ENCODE measurements around the gene GSC2. TPM values are rescaled to one million over a fixed set of nuclear protein-coding genes. Genes with fewer than 3 reads are reported as not detected.

Gene GSC2
- total and polyA plus RNA-seq, 2 of the 8 experiments (the other 6 are each of a cell fraction or from before 2014, with no cell fraction given): 0.17 to 0.48 TPM

GRCh38 chr22:19179497-19180048 is 29.5 kb upstream of the GSC2 start:
- Histone ChIP-seq H3K23me2 (ENCODE audit: low read depth, low read length) (peaks cover 7% of the 10 kb centered on the region; the same call in 1 of the 2 replicates), H2BK12ac (ENCODE audit: low read depth, low read length) (no peak overlapping the region), H2AK5ac (ENCODE audit: low read depth, low read length) (no peak overlapping the region), H3K4me1 (replicated peaks in 1 of 4; ENCODE audit: control insufficient read depth in 3 of 4, insufficient read depth in 4 of 4, low read length in 3 of 4) (peaks cover 0 to 28% (median 17%) of the 10 kb centered on the region in 4 experiments; a peak in 6 of 7 replicates), H2BK120ac (replicated peaks; ENCODE audit: low read depth, low read length) (no peak overlapping the region), H3K9ac (replicated peaks in 1 of 4; ENCODE audit: extremely low read depth in 1 of 4, low read depth in 3 of 4, low read length in 3 of 4) (no peak overlapping the region), H2AFZ (ENCODE audit: low read length) (no peak overlapping the region), H3K4ac (replicated peaks; ENCODE audit: insufficient read length, low read depth, low read length) (peak overlapping the region; percentile 44), H3K4me3 (ENCODE audit: extremely low read depth in 1 of 4, insufficient read depth in 2 of 4, low read depth in 3 of 4, low read length in 4 of 4) (peak overlapping the region; percentile 62 to 93 (median 73); a peak in 7 of 8 replicates), H3K79me1 (ENCODE audit: low read depth, low read length) (0 out of 2 replicates have a peak, but pooled peaks cover 3% of the 10 kb centered on the region), H4K20me1 (replicated peaks in 1 of 2; ENCODE audit: control insufficient read depth in 1 of 2, insufficient read depth in 2 of 2, low read length in 2 of 2) (peaks cover 2 to 17% of the 10 kb centered on the region in 2 experiments), H3K79me2 (ENCODE audit: control insufficient read depth in 1 of 2, insufficient read depth in 2 of 2, low read length in 2 of 2) (peaks cover 0 to 6% of the 10 kb centered on the region in 2 experiments; a peak in 1 of 4 replicates), H3K18ac (ENCODE audit: extremely low read depth, low read length) (peak overlapping the region; percentile 83; the same call in 1 of the 2 replicates), H3K4me2 (ENCODE audit: insufficient read depth in 1 of 2, low read depth in 2 of 2, low read length in 2 of 2) (peak overlapping the region; percentile 35 to 96), H2BK5ac (ENCODE audit: low read depth, low read length) (peak overlapping the region; percentile 44; the same call in 1 of the 2 replicates), H3K14ac (ENCODE audit: insufficient read length) (no peak overlapping the region), H4K91ac (replicated peaks; ENCODE audit: insufficient read length, low read length) (no peak overlapping the region), H3K27ac (ENCODE audit: low read depth, low read length) (no peak overlapping the region), H3K36me3 (ENCODE audit: control insufficient read depth in 2 of 4, insufficient read depth in 4 of 4, low read length in 3 of 4) (peaks cover 0 to 9% (median 0%) of the 10 kb centered on the region in 4 experiments; a peak in 1 of 8 replicates), H3K9me3 (ENCODE audit: insufficient read depth in 2 of 2, low read depth in 1 of 2, low read length in 1 of 2) (no peaks in the 10 kb centered on the region), H3K23ac (ENCODE audit: insufficient read length) (no peak overlapping the region), H4K8ac (ENCODE audit: extremely low read depth, insufficient read depth, low read length) (peak overlapping the region; percentile 45), H2BK20ac (ENCODE audit: low read length) (no peak overlapping the region), H2BK15ac (ENCODE audit: low read length) (no peak overlapping the region), H3K27me3 (replicated peaks in 1 of 4; ENCODE audit: control insufficient read depth in 3 of 4, extremely low read depth in 1 of 4, insufficient read depth in 3 of 4, low read length in 3 of 4) (no peaks in the 10 kb centered on the region), H3K56ac (replicated peaks; ENCODE audit: insufficient read length, low read depth, low read length) (peak overlapping the region; percentile 97), H4K5ac (ENCODE audit: insufficient read length, low read depth, low read length) (peak overlapping the region; percentile 27)
- ChIA-PET CTCF (ENCODE audit: partially characterized antibody) (interaction anchor here (0.6 to 3.3 kb wide), 33 partner anchors 8 to 1493 kb away, joined by 3 to 13 read pairs (median 4); partner anchors contain the start of genes CLTCL1 and ESS2), POLR2A (ENCODE audit: partially characterized antibody) (interaction anchor here (0.6 to 3.1 kb wide), 8 partner anchors 10 to 157 kb away, joined by 3 to 11 read pairs (median 4); partner anchors contain the start of gene CLTCL1)
- 59% methylated on average over 15 of the region's 15 CpGs; no CpG with 5 or more reads in 1 of the 2 experiments for WGBS, 2 experiments (ENCODE audit: extremely low coverage in 1 of 2, insufficient coverage in 1 of 2, insufficient read length in 1 of 2, insufficient replicate concordance in 2 of 2, low coverage in 1 of 2, low lambda C conversion rate in 2 of 2, missing lambda C conversion rate in 1 of 2)
- peak; percentile 73 to 78 for DNase-seq (ENCODE audit: low read depth in 1 of 2, low spot score in 2 of 2)
- peak; percentile 94 for FAIRE-seq
- TF ChIP-seq GABPA (IDR thresholded peaks at IDR 0.05; ENCODE audit: borderline replicate concordance, insufficient read depth, low read length) (peak; percentile 65; the same call in 1 of the 2 replicates), USF2 (IDR thresholded peaks at IDR 0.05; ENCODE audit: low read length) (no peak), CTCF (IDR thresholded peaks at IDR 0.05; ENCODE audit: control extremely low read depth in 1 of 3, insufficient read depth in 1 of 3, low read depth in 1 of 3, low read length in 3 of 3) (peak; percentile 74 to 80 (median 79)), RAD21 (IDR thresholded peaks at IDR 0.05 in 1 of 2, conservative IDR thresholded peaks at IDR 0.05 in 1 of 2; ENCODE audit: low read depth in 2 of 2, low read length in 2 of 2) (peak; percentile 84 to 89), MAX (IDR thresholded peaks at IDR 0.05) (0 out of 2 replicates have a peak, but pooled peaks have one; percentile 17), KDM4A (IDR thresholded peaks at IDR 0.05; ENCODE audit: low read depth, low read length, severe bottlenecking) (no peak)

Measured in H1 (cell line).